Astrocyte of the spinal cord (primary cell): ENCODE data around the gene MYO16.
"Not testable (repeated sequence)": the region's sequence is repeated elsewhere in the genome, so short reads cannot be mapped to it uniquely, and the experiment has no call there.

Source experiments
- DNase-seq: peaks from one replicate; pipeline ENCODE4 v3.0.0; 2011; ENCODE audit warnings: low read depth, low spot score
- H3K4me3 ChIP-seq: 2 replicates; pipeline ENCODE4 v1.5.1; 2011; ENCODE audit warnings: low read depth, mild to moderate bottlenecking, low read length, moderate library complexity
- in situ Hi-C: cut with HindIII; loops from 2 replicates; pipeline ENCODE4 v1.10.0; 2017; ENCODE audit warnings: low sequenced_read_pairs
- TF ChIP-seq, protein P1 (sequence below): IDR thresholded peaks from 2 replicates; pipeline ENCODE4 v1.5.1; 2012; ENCODE audit warnings: low read depth, mild to moderate bottlenecking, low read length, inconsistent platforms

Gene MYO16

GRCh38 chr13:109213714-109214113 is 584.3 kb downstream of the MYO16 start:
- DNase-seq, result no peak
- no peak overlapping the region for H3K4me3 ChIP-seq
- in situ Hi-C loops, result no loop called here
- TF ChIP-seq, protein P1, sequence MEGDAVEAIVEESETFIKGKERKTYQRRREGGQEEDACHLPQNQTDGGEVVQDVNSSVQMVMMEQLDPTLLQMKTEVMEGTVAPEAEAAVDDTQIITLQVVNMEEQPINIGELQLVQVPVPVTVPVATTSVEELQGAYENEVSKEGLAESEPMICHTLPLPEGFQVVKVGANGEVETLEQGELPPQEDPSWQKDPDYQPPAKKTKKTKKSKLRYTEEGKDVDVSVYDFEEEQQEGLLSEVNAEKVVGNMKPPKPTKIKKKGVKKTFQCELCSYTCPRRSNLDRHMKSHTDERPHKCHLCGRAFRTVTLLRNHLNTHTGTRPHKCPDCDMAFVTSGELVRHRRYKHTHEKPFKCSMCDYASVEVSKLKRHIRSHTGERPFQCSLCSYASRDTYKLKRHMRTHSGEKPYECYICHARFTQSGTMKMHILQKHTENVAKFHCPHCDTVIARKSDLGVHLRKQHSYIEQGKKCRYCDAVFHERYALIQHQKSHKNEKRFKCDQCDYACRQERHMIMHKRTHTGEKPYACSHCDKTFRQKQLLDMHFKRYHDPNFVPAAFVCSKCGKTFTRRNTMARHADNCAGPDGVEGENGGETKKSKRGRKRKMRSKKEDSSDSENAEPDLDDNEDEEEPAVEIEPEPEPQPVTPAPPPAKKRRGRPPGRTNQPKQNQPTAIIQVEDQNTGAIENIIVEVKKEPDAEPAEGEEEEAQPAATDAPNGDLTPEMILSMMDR, result no peak

DNA sequence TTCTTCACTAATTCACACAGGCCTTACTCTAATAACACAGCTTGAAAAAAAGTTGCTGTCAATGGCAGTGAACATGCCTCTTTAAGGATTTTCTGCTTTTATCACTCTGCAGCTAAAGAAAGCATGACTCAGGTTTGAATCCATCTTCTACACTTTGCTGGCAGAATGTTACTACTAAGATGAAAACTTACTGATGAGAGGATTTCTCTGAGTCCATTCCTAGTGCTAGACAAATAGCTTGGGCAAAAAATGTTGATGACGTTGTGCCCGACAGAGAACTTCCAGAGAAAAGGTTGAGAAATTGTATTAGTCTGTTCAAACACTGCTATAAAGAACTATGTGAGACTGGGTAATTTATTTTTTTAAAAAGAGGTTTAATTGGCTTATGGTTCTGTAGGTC is 585.0 kb downstream of the MYO16 start:
- TF ChIP-seq, protein P1, result no peak
- in situ Hi-C loops, result no loop called here
- no peak overlapping the region for H3K4me3 ChIP-seq
- DNase-seq, result no peak

DNA sequence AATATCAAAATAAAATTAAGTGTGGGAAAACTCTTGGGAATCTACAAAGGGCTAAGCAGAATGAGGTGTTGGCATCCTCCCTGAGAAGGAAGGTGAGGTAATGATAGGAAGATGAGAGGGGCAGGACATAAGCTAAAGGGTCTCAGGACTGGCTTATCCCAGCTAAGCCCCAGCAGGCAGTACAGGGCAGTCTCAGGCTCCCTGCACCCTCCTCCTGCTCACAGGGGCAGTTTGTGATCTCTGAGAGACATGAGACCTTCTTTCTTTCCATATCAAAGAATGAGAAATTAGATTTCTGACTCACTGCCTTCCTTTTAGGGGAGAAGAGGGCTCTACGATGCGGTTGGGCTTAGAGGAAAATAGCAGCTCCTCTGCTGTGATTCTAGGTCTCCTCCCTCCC is 586.0 kb downstream of the MYO16 start:
- no peak for DNase-seq
- no peak overlapping the region for H3K4me3 ChIP-seq
- TF ChIP-seq, protein P1, result no peak
- in situ Hi-C loops, result no loop called here

DNA sequence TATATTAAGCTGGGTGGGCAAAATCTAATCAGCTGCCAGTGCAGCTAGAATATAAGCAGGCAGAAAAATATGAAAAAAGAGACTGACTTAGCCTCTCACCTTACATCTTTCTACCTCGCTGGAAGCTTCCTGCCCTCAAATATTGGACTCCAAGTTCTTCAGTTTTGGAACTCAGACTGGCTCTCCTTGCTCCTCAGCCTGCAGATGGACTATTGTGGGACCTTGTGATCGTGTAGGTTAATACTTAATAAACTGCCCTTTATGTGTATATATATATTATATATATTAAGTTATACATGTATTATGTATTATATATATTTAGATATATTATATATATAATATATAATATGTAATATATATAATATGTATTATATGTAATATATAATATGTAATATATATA is 588.1 kb downstream of the MYO16 start:
- DNase-seq, H3K4me3 ChIP-seq, in situ Hi-C loops: not testable (repeated sequence)

- H3K4me3 ChIP-seq, result no peak overlapping the region
- in situ Hi-C loops, result no loop called here
- TF ChIP-seq, protein P1, result no peak
- DNase-seq, result no peak
Observed at GRCh38 chr13:109220631-109221030, 591.2 kb downstream of the MYO16 start.

DNA sequence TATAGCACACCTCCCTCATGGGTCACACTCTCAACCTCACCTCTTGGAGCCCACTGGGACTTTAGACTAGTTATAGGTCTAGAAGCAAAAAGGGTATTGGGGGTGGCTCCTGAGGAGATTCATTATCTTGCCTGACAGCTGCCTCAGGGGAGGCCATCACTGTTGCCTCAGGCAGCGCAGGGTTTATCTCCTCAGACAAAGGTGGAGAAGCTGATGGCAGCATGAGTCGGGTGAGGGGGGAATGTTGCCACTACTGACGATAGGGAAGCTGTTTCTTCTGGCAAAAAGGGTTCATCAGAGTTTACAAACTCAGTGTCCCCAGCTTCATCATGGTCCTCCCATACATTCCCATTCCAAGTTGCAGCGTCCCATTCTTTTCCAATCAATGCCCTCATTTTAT is 594.6 kb downstream of the MYO16 start:
- no peak overlapping the region for H3K4me3 ChIP-seq
- no peak for DNase-seq
- in situ Hi-C loops, result no loop called here
- TF ChIP-seq, protein P1, result no peak

GRCh38 chr13:109226631-109227030 is 597.2 kb downstream of the MYO16 start:
- in situ Hi-C loops, result no loop called here
- no peak overlapping the region for H3K4me3 ChIP-seq
- TF ChIP-seq, protein P1, result no peak
- DNase-seq, result peak; percentile 50
